Measurements from ENCODE around the gene ZNF428.

Gene ZNF428

DNA sequence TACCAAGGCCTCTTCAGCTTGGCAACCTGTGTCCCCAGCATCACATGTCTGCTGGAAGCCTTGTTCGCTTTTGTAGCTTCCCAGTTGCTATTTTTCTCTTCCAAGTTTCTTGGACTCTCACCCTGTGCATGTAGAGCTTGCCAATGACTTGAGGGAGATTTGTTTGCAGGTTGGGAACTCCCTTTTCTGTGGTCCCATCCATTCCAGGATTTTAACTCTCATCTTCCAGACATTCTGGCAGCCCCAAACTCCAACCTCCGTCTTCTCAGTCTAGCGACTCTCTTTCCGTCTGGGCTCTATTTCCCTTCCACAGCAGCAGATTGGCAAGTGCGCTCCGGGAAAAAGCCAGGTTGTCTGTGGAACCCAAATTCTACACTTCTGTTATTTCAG is 41.5 kb upstream of the ZNF428 start:
- no peak overlapping the region for H3K4me3 ChIP-seq (ENCODE audit: control insufficient read depth, low read depth, low read length)
- DNase-seq (ENCODE audit: low read depth): no peak
- TF ChIP-seq, protein P1, sequence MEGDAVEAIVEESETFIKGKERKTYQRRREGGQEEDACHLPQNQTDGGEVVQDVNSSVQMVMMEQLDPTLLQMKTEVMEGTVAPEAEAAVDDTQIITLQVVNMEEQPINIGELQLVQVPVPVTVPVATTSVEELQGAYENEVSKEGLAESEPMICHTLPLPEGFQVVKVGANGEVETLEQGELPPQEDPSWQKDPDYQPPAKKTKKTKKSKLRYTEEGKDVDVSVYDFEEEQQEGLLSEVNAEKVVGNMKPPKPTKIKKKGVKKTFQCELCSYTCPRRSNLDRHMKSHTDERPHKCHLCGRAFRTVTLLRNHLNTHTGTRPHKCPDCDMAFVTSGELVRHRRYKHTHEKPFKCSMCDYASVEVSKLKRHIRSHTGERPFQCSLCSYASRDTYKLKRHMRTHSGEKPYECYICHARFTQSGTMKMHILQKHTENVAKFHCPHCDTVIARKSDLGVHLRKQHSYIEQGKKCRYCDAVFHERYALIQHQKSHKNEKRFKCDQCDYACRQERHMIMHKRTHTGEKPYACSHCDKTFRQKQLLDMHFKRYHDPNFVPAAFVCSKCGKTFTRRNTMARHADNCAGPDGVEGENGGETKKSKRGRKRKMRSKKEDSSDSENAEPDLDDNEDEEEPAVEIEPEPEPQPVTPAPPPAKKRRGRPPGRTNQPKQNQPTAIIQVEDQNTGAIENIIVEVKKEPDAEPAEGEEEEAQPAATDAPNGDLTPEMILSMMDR (conservative IDR thresholded peaks at IDR 0.05; ENCODE audit: control insufficient read depth, insufficient read depth, low read depth, low read length): no peak

DNA sequence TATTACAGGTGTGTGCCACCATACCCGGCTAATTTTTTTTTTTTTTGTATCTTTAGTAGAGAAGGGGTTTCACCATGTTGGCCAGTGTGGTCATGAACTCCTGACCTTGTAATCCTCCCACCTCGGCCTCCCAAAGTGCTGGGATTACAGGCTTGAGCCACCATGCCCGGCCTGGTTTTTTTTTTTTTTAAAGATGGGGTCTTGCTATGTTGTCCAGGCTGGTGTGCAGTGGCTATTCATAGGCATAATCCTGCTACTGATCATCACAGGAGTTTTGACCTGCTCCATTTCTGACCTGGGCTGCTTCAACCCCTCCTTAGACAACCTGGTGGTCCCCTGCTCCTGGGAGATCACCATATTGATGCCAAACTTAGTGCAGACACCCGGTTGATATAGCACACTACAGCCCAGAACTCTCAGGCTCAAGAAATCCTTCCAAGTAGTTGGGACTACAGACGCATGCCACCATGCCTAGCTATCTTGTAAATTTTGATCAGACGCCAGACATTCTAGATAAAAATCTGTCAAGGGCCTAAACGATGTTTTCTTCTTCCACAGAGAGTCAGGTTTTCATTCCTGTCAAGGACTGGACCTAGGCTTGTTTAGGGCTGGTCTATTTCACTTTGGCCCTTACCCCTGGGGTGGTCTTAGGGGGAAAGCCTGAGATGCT is 41.0 kb upstream of the ZNF428 start:
- TF ChIP-seq, protein P1 (conservative IDR thresholded peaks at IDR 0.05; ENCODE audit: control insufficient read depth, insufficient read depth, low read depth, low read length): no peak
- DNase-seq (ENCODE audit: low read depth): no peak
- no peak overlapping the region for H3K4me3 ChIP-seq (ENCODE audit: control insufficient read depth, low read depth, low read length)

DNA sequence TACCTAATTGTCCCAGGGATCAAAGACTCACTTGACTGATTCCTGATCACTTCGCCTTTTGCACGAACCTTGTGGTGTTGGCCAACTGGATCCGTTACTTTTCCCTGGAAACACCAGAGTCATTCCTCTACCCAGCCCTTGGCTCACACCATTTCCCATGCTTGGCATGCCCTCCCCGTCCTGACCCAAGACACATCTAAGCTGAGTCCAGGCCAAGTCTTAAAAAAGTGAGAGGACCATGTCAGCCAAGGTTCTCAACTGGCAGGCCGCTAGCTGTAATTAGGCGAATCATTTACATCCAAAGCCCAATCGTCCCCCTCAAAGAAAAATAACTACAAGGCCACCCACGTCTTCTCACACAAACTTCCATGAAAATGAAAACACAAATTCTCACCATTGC is 39.1 kb upstream of the ZNF428 start:
- DNase-seq (ENCODE audit: low read depth): no peak
- TF ChIP-seq, protein P1 (conservative IDR thresholded peaks at IDR 0.05; ENCODE audit: control insufficient read depth, insufficient read depth, low read depth, low read length): no peak
- H3K4me3 ChIP-seq (ENCODE audit: control insufficient read depth, low read depth, low read length): no peak overlapping the region

DNA sequence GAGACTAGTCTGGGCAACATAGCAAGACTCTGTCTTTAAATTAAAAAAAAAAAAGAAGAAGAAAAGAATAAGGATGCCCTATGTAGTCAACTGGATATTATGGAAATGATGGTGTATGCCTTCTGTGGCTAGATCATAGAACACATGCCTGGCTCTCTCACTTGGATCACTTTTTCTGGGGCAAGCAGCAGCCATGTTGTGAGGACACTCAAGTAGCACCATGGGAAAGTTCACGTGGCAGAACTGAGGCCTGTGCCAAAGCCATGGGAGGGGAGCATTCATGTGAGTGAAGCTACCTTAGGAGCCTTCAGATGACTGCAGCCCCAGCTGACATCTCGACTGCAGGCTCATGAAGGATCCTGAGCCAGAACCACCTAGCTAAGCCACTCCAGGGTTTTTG is 38.6 kb upstream of the ZNF428 start:
- H3K4me3 ChIP-seq (ENCODE audit: control insufficient read depth, low read depth, low read length): no peak overlapping the region
- DNase-seq (ENCODE audit: low read depth): no peak
- TF ChIP-seq, protein P1 (conservative IDR thresholded peaks at IDR 0.05; ENCODE audit: control insufficient read depth, insufficient read depth, low read depth, low read length): no peak

DNA sequence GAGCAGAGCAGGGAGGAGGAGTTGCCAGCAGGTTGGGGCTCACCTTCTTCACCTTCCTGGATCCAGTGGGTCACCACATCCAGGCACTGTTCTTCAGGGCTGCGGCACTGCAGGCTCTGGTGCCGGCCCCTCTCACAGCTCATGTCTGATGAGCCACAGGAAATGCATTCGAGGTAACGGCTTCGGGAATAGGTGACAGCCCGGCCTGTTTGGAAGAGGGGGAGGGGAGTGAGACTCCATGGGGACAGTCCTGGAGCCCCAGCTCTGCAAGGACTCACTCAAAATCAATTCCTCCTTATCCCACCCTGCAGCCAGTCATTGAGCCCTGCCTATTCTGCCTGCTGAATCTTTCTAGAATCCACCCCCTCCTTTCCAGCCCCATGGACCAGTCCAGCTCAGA is 37.0 kb upstream of the ZNF428 start:
- TF ChIP-seq, protein P1 (conservative IDR thresholded peaks at IDR 0.05; ENCODE audit: control insufficient read depth, insufficient read depth, low read depth, low read length): no peak
- no peak for DNase-seq (ENCODE audit: low read depth)
- no peak overlapping the region for H3K4me3 ChIP-seq (ENCODE audit: control insufficient read depth, low read depth, low read length)

DNA sequence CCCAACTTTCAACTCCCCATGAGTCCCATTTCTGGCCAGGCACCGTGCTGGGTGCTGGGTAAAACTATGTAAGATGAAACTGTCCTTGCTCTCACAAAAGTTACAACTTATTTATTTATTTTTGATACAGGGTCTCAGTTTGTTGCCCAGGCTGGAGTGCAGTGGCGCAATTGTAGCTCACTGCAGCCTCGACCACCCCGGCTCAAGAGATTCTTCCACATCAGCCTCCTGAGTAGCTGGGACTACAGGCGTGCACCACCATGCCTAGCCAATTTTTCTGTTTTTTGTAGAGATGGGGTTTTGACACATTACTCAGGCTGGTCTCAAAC is 33.1 kb upstream of the ZNF428 start:
- no peak for DNase-seq (ENCODE audit: low read depth)
- TF ChIP-seq, protein P1 (conservative IDR thresholded peaks at IDR 0.05; ENCODE audit: control insufficient read depth, insufficient read depth, low read depth, low read length): no peak
- H3K4me3 ChIP-seq (ENCODE audit: control insufficient read depth, low read depth, low read length): no peak overlapping the region
